ENCODE results near the gene MVP.
"Not testable (repeated sequence)": the region's sequence is repeated elsewhere in the genome, so short reads cannot be mapped to it uniquely, and the experiment has no call there.

MVP gene

DNA sequence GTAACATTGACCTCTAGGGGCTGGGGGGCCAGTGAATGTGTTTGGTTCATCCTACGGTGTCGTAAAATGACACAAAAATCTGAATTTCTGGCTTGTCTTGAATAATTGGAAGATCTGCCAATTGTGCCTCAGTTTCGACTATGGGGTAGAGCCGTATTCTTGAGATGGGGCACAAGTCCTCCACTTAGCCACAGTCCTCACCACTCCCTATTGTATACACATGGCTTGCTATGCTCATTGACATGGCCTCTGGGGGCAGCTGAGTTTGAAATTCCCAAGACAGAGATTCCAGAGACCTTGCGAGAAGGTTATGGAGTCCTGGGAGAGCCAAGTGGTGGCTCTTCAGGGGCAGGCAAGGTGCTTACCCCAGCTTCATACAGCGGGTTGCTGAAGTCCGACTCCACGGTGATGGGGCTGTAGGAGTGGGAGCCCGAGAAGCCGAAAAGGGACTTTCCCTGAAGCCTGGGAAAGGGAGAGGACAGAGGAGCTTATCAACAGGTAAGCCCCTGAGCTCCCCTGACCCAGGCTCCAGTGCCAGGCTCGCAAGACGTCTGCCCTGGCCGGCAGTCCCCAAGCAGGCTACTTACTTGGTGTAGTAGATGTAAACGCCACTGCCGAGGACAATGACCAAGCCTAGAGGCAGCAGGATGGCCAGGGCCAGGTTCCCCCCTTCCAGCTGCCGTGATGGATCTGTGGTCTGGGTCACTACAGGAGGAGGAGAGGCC lies 51.7 kb downstream of the MVP start:
- DNase-seq (ENCODE audit: low read depth, low spot score) = no peak

DNA sequence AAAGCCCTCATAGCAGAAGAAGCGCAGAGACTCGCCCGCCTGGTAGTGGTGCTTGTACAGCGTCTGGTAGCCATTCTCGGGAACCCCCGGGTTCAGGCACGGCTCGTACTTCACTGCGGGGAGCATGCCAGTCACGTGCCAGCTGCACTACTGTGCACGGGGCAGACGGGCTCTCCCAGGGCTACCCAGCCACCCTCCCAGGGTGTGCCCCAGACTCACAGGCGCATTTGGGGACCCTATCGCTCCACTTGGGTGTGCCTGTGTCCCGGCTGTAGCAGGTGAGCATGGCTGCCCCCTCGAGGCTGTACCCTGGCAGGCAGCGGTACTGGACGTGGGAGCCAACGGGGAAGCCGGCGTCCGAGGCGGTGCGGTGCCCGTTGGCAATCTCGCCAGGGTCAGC lies 53.1 kb downstream of the MVP start:
- no peak for DNase-seq (ENCODE audit: low read depth, low spot score)

DNA sequence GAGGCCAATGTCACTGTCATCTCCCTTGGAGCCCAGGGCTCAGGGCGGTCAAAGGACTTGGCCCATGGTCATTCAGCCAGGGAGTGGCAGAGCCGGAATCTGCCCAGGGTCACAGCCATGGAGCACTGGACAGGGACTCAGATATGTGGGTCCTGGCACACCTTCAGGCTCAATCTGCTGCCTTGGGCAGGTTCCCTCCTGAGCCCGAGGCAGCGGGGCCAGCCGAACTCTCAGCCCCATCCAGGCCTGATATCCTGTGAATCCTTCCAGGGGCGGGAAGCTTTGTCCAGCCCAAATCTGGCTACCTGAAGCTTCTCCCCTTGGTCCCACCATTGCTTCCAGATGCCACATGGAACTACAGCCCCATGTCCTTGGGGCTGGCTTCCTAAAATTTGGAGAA lies 54.9 kb downstream of the MVP start:
- DNase-seq (ENCODE audit: low read depth, low spot score) = no peak

DNA sequence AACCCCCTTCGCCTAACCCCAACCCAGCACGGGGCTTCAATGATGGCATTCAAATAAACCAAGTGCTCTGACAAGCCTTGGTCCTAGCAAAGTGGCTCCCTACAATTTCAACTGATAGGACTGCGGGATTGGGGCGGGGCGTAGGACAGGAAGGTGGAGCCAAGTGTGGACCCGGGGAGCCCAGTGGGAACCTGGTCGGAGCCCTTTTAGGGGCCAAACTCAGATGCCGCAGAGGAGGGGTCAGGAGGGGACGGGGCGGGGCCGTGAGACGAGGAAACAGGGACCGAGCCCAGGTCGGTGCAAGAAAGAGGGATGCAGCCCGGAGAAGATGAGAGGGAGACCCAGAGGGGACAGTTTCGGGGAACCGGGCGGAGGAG lies 55.9 kb downstream of the MVP start:
- no peak for DNase-seq (ENCODE audit: low read depth, low spot score)

DNA sequence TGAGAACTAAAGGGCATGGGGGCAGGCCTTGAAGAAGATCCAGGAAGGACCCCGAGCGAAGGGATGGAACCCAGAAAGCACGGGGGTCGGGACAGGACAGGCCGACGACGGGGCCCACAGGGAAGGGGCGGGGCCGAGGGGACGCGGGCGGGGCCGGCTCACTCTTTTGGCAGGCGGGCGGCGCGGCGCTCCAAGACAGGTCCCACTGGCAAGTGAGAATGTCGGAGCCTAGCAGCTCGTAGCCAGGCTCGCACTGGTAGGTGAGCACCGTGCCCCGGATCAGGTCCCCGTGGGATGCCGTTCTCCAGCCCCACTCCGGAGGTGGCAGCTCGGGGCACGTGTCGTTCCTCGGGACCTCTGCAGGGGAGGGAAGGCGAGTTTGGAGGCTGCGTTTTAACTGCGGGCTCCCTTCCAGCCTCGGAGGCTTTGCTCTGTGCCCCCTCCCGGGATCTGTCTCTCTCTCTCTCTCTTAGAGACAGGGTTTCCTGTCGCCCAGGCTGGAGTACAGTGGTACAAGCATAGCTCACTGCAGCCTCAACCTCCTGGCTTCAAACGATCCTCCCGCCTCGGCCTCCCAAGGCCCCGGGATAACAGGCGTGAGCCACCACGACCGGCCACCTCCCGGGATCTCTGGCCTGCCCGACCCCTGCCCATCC lies 56.5 kb downstream of the MVP start:
- no peak for DNase-seq (ENCODE audit: low read depth, low spot score)

DNA sequence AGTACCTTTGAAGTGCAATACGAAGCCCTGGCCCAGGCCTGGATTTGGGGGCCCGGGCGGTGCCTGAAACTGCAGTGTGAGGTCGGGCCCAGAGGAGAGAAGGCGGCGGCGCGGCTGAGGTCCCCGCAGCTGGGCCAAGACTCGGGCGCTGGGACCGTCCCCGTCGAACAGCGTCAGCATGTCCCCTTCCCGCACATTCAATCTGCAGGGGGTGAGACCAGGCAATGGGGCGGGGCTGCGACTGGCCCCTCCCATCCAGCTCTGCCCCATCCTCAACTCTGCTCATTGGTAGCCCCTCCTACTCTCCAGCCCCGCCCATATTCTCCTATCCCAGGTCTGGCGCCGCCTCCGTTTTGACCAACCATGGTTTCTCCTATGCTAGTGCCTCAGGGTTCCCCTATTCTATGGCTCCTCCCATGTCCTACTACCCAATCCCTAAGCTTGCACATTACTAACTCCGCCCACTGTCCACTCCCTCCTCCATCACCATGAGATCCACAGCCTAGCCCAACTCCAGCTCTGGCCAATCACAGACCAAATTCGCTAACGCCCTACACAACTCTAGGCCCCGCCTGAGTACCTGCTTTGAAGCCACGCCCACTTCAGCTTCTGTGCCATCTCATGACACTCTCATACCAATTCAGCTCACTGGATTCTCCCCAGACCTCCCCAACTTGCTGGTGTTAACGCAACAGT lies 57.2 kb downstream of the MVP start:
- peak; percentile 100 for DNase-seq (ENCODE audit: low read depth, low spot score)

DNA sequence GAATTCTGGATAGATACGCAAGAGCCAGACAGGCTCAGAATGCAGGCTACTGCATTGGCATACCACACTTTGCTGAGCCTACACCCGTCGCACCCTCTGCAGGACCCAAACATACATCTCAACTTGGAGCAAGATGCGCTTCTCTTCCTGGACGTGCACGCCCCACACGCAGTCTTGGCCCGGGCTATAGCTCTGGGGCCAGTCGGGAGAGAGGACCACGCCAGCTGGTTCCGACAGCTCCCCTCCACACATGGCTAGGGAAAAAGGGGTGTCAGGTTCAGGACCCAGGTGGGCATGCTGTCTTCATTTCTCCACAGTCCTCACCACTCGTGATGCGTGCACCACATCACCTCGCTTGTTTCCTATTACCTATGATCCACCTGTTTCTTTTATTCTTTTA lies 57.9 kb downstream of the MVP start:
- DNase-seq (ENCODE audit: low read depth, low spot score) = no peak

DNA sequence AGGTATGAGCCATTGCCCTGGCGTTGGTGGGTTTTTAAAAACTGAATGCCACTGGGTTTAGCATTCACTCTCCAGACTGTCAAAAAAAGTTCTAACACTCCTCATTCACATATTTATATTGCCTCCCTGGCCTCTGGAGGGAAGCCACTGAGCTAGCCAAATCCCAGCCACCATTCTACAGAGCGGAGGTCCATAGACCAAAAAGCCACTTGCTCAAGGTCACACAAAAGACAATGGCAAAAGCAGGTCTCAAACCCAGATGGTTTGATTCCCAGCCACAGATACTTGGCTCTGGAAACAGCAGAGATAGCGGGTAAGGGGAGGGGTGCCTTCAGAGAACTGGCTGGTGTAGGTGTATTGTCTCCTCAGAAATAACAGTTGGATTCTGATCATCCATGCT lies 60.8 kb downstream of the MVP start:
- DNase-seq (ENCODE audit: low read depth, low spot score) = no peak

DNA sequence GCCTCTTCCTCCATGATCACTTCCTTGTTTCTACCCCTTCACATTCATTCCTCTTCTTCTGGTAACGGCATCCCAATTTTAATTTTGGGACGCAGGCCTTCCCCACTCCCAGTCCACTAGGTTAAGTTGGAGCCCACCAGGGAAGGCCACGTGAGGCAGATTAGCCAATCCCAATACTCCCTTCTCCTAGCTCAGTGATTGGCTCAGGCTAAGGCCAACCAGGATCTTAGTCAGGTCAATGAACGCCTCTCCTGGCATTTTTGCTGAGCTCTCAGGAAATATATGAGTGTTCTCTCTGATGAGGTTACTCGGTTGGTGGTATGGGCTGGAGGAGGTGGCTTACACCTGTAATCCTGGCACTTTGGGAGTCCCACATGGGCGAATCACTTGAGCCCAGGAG lies 63.7 kb downstream of the MVP start:
- DNase-seq (ENCODE audit: low read depth, low spot score) = no peak

DNA sequence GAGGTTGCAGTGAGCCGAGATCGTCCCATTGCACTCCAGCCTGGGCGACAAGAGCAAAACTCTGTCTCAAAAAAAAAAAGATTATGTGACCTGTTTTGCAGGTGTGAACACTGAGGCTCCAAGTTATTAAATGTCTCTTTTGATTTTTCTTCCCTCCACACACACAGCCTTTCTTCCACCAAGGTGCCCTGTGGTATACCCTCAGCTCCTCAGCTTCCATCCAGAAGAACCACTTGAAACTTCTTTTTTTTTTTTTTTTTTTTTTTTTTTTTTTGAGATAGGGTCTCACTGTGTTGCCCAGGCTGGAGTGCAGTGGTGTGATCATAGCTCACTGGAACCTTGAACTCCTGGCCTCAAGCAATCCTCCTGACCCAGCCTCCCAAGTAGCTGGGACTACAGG lies 69.1 kb downstream of the MVP start:
- DNase-seq (ENCODE audit: low read depth, low spot score) = not testable (repeated sequence)

DNA sequence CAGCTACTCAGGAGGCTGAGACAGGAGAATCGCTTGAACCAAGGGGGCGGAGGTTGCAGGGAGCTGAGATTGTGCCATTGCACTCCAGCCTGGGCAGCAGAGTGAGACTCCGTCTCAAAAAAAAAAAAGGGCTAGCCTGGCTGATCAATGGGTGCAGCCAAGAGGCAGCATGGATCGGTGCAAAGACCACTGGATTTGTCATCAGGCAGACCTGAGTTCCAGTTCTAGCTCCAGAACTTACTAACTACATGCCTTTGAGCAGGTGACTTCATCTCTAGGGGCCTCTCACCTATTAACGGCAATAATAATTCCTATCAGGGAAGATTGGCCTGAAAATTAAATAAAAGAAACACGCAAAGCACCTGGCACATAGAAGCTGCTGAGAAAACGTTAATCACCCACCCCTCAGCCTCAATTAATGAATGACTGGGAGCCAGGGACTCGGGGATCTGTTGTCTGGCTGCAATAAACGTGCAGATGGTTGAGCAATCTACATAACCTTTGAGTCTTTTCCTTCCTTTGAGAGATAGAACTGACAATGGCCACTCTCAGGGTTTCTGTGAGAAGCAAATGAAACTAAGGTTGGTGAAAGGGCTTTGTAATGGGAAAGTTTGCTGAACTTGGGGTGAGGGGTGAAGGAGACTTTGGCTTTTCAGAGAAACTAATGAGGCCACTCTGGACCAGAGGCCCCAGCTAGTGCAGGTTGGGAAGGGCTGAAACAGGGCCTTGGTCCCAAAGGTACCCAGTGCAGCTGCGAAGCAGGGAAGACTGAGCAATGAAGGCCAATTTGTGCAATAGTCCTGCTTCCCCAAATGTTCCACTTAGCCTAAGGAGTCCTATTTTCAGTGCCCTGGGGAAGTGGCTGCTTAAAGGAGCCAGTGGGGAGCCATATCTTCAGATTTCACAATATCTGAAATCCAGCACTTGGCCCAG lies 71.5 kb downstream of the MVP start:
- DNase-seq (ENCODE audit: low read depth, low spot score) = no peak

DNA sequence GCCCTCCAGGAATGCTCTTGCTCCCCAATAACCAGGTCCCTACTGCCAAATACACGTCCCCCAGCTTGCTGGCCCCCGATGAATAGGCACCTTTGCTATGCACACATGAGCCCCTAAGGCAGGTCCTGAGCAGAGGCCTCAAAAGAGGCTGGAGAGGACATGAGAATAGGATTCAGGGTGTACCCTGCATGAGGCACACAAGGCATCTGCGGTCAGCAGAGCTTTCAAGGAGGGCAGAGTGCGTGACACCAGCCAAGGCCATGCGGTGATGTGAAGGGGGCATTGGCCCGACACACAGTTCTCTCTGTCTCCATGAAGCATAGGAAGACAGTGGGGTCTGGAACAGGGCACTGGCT lies 72.2 kb downstream of the MVP start:
- DNase-seq (ENCODE audit: low read depth, low spot score) = no peak

DNA sequence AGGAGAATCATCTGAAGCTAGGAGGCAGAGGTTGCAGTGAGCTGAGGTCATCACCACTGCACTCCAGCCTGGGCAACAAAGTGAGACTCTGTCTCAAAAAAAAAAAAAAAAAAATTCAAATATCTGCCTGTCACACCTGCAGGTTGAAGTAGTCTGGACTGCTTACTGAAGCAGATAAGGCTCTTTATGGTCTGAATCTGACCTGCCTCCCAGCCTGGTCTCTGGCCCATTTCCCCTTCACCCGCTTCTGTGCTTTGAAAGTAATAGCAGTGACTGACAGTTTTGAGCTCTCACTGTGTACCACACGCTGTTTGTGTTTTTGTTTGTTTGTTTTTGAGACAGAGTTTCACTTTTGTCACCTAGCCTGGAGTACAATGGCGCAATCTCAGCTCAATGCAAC lies 73.3 kb downstream of the MVP start:
- DNase-seq (ENCODE audit: low read depth, low spot score) = no peak

DNA sequence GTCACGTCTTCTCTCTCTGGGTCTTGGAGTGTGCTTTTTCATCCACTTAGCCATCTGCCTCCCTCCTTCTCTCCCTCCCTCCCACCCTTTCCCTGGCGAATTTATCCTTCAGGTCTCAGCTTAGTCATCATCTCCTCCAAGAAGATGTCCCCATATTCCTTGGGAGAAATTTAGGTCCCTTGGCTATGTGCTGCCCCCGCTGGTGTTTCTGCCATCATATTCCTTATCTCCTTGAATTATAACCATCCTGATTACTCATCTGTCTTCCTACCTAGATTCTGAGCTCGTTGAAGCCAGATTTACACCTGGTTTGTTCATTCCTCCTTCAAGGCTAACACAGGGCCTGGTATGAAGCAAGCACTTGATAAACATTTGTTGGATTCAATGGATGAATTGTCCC lies 74.1 kb downstream of the MVP start:
- DNase-seq (ENCODE audit: low read depth, low spot score) = no peak

DNA sequence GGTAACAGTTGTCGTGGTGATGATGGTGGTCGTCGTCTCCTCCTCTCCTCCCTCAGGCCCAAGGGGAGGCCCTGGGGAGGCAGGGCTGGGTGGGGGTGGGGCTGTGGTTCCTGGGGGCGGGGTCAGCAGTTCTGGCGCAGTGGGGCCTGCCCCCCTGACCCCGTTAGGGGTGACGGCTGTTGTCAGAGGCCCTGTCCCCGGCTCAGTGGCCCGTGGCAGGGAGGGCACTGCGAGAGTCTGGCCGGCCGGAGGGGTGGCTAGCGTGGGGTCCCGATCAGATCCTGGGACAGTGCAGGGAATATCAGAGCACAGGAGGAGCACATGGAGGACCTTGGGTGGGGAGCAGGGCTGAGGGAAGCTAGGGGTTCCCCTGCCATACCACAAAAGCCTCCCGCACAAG lies 76.6 kb downstream of the MVP start:
- DNase-seq (ENCODE audit: low read depth, low spot score) = no peak

DNA sequence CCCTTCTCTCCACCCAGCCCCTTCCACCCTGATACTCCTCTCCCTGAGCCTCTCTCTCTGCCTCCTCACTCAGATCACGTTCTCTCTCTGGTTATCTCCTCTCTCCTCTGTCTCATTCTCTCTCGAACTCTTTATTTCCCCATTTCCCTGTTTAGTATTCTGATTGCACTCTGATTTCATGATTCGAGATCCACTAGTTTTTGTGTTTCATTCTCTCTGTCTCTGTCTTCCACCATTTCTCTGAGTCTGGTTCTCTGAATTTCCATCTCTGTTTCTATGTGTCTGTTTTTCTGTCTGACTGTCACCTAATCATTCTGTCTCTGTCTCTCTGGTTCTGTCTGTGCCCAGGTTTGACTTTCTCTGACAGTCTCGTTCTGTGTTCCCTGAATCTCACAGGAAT lies 77.1 kb downstream of the MVP start:
- no peak for DNase-seq (ENCODE audit: low read depth, low spot score)
